Ovary (tissue), 3 donors: ENCODE results near the gene UGT1A1.

ENCODE experiments used
- POLR2A ChIP-seq: fragments of 450-650 bp; IDR thresholded peaks from one replicate; pipeline ENCODE4 v1.6.1; 2017; ENCODE audit warnings: antibody characterized with exemption, mild to moderate bottlenecking, moderate library complexity
- TF ChIP-seq, protein P1 (sequence below), 3 donors: fragments of 450-650 bp in 2 of 3; fragments of 200-600 bp in 1 of 3; IDR thresholded peaks; one replicate each; pipeline versions ENCODE4 v1.5.1 to v1.8.0; 2016 to 2022; ENCODE audit warnings: antibody characterized with exemption in 3 of 3, mild to moderate bottlenecking in 1 of 3
- donor health status: DM: no; HTN: no; CAD: no.

GRCh38 chr2:233754872-233755611, 5.0 kb upstream of the UGT1A1 start:
- TF ChIP-seq, protein P1, sequence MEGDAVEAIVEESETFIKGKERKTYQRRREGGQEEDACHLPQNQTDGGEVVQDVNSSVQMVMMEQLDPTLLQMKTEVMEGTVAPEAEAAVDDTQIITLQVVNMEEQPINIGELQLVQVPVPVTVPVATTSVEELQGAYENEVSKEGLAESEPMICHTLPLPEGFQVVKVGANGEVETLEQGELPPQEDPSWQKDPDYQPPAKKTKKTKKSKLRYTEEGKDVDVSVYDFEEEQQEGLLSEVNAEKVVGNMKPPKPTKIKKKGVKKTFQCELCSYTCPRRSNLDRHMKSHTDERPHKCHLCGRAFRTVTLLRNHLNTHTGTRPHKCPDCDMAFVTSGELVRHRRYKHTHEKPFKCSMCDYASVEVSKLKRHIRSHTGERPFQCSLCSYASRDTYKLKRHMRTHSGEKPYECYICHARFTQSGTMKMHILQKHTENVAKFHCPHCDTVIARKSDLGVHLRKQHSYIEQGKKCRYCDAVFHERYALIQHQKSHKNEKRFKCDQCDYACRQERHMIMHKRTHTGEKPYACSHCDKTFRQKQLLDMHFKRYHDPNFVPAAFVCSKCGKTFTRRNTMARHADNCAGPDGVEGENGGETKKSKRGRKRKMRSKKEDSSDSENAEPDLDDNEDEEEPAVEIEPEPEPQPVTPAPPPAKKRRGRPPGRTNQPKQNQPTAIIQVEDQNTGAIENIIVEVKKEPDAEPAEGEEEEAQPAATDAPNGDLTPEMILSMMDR (IDR thresholded peaks at IDR 0.05) = no peak
- no peak for TF ChIP-seq POLR2A
